Natural killer cell treated with Interleukin-12 subunit alpha and Interleukin-12 subunit beta and Interleukin-15 and Interleukin-18, amount 100 ng/mL, for 72 hours (primary cell): ENCODE measurements around the gene RRP12. TPM values are rescaled to one million over a fixed set of nuclear protein-coding genes. Genes with fewer than 3 reads are reported as not detected.

Source experiments
- ATAC-seq, 2 donors: fragments of 150-1000 bp; cut with Tn5 transposase in 1 of 2; sonication (Bioruptor Pico), chemical (Tn5 transposase) in 1 of 2; 2 replicates each; pipeline ENCODE4 v1.10.0; 2021
- DNase-seq: peaks from one replicate; pipeline ENCODE4 v3.0.0; 2022; ENCODE audit warnings: low spot score
- H3K27ac Mint-ChIP-seq, 2 donors: 1 replicate in 1 of 2; 2 replicates in 1 of 2; pipeline ENCODE4 v1.8.0; 2022; ENCODE audit warnings: mixed read lengths in 2 of 2, mild to moderate bottlenecking in 1 of 2, moderate library complexity in 1 of 2
- H3K27me3 Mint-ChIP-seq, 2 donors: 1 replicate in 1 of 2; 2 replicates in 1 of 2; pipeline ENCODE4 v1.8.0; 2022; ENCODE audit warnings: mixed read lengths in 2 of 2
- H3K36me3 Mint-ChIP-seq: one replicate; pipeline ENCODE4 v1.8.0; 2022; ENCODE audit warnings: mixed read lengths
- H3K4me1 Mint-ChIP-seq, 2 donors: 1 replicate in 1 of 2; 2 replicates in 1 of 2; pipeline ENCODE4 v1.8.0; 2022; ENCODE audit warnings: low read depth in 2 of 2, mixed read lengths in 2 of 2, mild to moderate bottlenecking in 1 of 2
- H3K4me3 Mint-ChIP-seq: one replicate; pipeline ENCODE4 v1.8.0; 2022; ENCODE audit warnings: mixed read lengths
- H3K9me3 Mint-ChIP-seq: 2 replicates; pipeline ENCODE4 v1.8.0; 2022; ENCODE audit warnings: mixed read lengths
- total RNA-seq, 2 donors: library from RNA; stranded (reverse); gene quantifications; one replicate each; pipeline ENCODE4 v1.2.3, GENCODE V29; 2022

RRP12 gene
- total RNA-seq, 2 donors from 2014 or later = 40.1 to 100 TPM

DNA sequence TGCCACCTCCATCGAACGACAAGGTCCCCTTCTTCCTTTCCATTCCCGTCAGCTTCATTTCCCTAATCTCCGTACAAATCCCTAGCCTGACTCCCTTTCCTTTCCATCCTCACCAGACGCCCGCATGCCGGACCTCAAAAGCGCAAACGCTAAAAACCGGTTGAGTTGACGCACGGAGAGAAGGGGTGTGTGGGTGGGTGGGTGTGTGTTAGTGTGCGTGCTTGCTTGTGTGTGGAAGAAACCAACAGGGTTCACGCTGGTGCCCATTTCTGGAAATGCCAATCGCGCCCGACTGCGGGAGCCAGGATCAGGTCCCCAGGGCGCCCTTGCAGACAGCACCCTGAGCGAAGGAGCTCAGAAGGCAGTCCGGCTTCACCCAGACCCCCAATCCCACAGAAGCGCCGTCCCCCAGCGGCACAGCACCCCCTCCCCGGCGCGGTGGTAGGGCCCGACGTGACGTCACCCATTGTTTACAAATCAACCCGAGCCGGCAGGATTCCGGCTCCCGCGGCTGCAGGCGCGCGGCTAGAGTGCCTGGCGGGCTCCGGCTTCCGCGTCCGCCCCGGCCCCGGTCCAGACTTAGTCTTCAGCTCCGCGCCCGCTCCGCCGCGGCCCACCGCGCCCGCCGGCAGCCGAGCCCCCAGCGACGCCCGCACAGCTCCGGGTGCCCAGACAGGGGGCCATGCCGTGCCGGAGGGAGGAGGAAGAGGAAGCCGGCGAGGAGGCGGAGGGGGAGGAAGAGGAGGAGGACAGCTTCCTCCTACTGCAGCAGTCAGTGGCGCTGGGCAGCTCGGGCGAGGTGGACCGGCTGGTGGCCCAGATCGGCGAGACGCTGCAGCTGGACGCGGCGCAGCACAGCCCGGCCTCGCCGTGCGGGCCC lies 82.1 kb downstream of the RRP12 start, which contains the start of gene FRAT1:
Gene FRAT1 (plus strand): TSS at position 500 of the 880 bp plus-strand sequence. CDS start 183 bp downstream, at position 683.
- peak within 1 kb of the TSS; percentile 98 for H3K4me3 Mint-ChIP-seq

GRCh38 chr10:97314671-97315070 lies 86.5 kb downstream of the RRP12 start:
- DNase-seq = no peak

More for the DNA sequence above, 82.1 kb downstream of the RRP12 start, which contains the start of gene FRAT1:
- Mint-ChIP-seq H3K27me3 (no peaks in the 10 kb centered on the region), H3K27ac (peak within 1 kb of the TSS; percentile 88 to 95), H3K9me3 (no peaks in the 10 kb centered on the region), H3K4me1 (peaks cover 22 to 23% of the 10 kb centered on the region in 2 donors), H3K36me3 (no peaks in the 10 kb centered on the region)
- peak; percentile 93 for DNase-seq
- peak; percentile 85 to 92 for ATAC-seq

GRCh38 chr10:97312897-97313296 lies 88.2 kb downstream of the RRP12 start:
- H3K27ac Mint-ChIP-seq = no peak overlapping the region
- H3K9me3 Mint-ChIP-seq = no peaks in the 10 kb centered on the region
- no peaks in the 10 kb centered on the region for H3K4me1 Mint-ChIP-seq
- no peak for ATAC-seq
- H3K27me3 Mint-ChIP-seq = no peaks in the 10 kb centered on the region
- H3K36me3 Mint-ChIP-seq = no peaks in the 10 kb centered on the region
- DNase-seq = no peak
- no peak overlapping the region for H3K4me3 Mint-ChIP-seq

More at GRCh38 chr10:97314671-97315070, 86.5 kb downstream of the RRP12 start:
- Mint-ChIP-seq H3K36me3 (no peaks in the 10 kb centered on the region), H3K27ac (no peak overlapping the region), H3K4me1 (peaks cover 6% of the 10 kb centered on the region in 2 donors), H3K4me3 (no peak overlapping the region), H3K27me3 (no peaks in the 10 kb centered on the region), H3K9me3 (no peaks in the 10 kb centered on the region)
- ATAC-seq = no peak

DNA sequence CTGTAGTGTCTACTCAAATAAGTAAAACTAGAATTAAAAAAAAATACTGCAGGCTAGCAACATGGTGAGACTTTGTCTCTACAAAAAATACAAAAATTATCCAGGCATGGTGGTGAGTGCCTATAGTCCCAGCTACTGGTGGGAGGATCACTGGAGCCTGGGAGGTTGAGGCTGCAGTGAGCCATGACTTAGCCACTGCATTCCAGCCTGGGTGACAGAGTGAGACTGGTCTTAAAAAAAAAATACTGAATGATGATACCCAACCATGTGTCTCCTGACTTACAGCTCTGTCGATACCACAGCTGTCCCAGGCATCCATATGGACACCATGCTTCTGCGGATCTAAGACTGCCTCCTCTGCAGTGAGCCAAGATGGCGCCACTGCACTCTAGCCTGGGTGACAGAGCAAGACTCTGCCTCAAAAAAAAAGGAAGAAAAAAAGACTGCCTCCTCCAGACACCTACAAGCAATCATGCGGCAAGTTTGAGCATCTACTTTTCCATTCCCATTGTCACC lies 90.0 kb downstream of the RRP12 start:
- Mint-ChIP-seq H3K27ac (no peak overlapping the region), H3K4me3 (no peak overlapping the region), H3K4me1 (no peaks in the 10 kb centered on the region), H3K9me3 (no peaks in the 10 kb centered on the region), H3K27me3 (no peaks in the 10 kb centered on the region), H3K36me3 (no peaks in the 10 kb centered on the region)
- no peak for ATAC-seq
- no peak for DNase-seq

GRCh38 chr10:97307866-97308780 lies 93.0 kb downstream of the RRP12 start:
- ATAC-seq (no peak), DNase-seq (no peak)
- H3K27ac Mint-ChIP-seq = no peak overlapping the region

GRCh38 chr10:97307441-97307840 lies 93.7 kb downstream of the RRP12 start:
- no peaks in the 10 kb centered on the region for H3K4me1 Mint-ChIP-seq
- DNase-seq = no peak
- H3K9me3 Mint-ChIP-seq = no peaks in the 10 kb centered on the region
- no peak for ATAC-seq
- no peak overlapping the region for H3K27ac Mint-ChIP-seq
- no peak overlapping the region for H3K4me3 Mint-ChIP-seq
- H3K36me3 Mint-ChIP-seq = no peaks in the 10 kb centered on the region
- H3K27me3 Mint-ChIP-seq = no peaks in the 10 kb centered on the region

More at GRCh38 chr10:97307866-97308780, 93.0 kb downstream of the RRP12 start:
- no peaks in the 10 kb centered on the region for H3K27me3 Mint-ChIP-seq
- H3K4me1 Mint-ChIP-seq = no peaks in the 10 kb centered on the region
- H3K4me3 Mint-ChIP-seq = no peak overlapping the region
- H3K36me3 Mint-ChIP-seq = no peaks in the 10 kb centered on the region
- H3K9me3 Mint-ChIP-seq = no peaks in the 10 kb centered on the region

Other genes with a start within 250 kb of the RRP12 start
- under 1 TPM; 0.48 to 0.78 TPM for gene SLIT1, start 215.4 kb downstream of the RRP12 start, total RNA-seq
- gene ARHGAP19, start 108.7 kb downstream of the RRP12 start, total RNA-seq = 10 to 100 TPM; 38.2 to 40.2 TPM
- gene FRAT1, start 82.1 kb downstream of the RRP12 start, total RNA-seq = 1 to 10 TPM; 2.4 to 3.0 TPM
- 1 to 10 TPM; 7.1 to 8.7 TPM for gene FRAT2, start 66.6 kb downstream of the RRP12 start, total RNA-seq
- gene PGAM1, start 24.9 kb upstream of the RRP12 start, total RNA-seq = 100 to 1,000 TPM; 546 to 554 TPM
- 10 to 100 TPM; 51.0 to 64.5 TPM for gene EXOSC1, start 44.7 kb upstream of the RRP12 start, total RNA-seq
- 10 to 100 TPM; 43.6 to 61.2 TPM for gene ZDHHC16, start 44.8 kb upstream of the RRP12 start, total RNA-seq
- 10 to 100 TPM; 66.3 to 95.6 TPM for gene MMS19, start 97.1 kb upstream of the RRP12 start, total RNA-seq
- 1 to 10 TPM; 3.3 to 5.6 TPM for gene UBTD1, start 97.6 kb upstream of the RRP12 start, total RNA-seq
- not detected for gene ANKRD2, start 171.4 kb upstream of the RRP12 start, total RNA-seq
- gene HOGA1, start 183.0 kb upstream of the RRP12 start, total RNA-seq = not detected
- gene C10orf62, start 188.4 kb upstream of the RRP12 start, total RNA-seq = not detected
- 1 to 10 TPM; 1.6 to 2.7 TPM for gene MORN4, start 232.2 kb upstream of the RRP12 start, total RNA-seq
- 10 to 100 TPM; 16.2 to 22.8 TPM for gene PI4K2A, start 239.3 kb upstream of the RRP12 start, total RNA-seq